ENCODE measurements around the gene CEP192. TPM values are rescaled to one million over a fixed set of nuclear protein-coding genes. Genes with fewer than 3 reads are reported as not detected.

Gene CEP192
- polyA plus RNA-seq, 3 donors = 3.0 to 29.6 (median 3.7) TPM

GRCh38 chr18:12993439-12993838, 2.3 kb downstream of the CEP192 start:
- 90% methylated on average over 1 of the region's 2 CpGs for WGBS (ENCODE audit: insufficient coverage)
- Histone ChIP-seq H2AFZ (ENCODE audit: insufficient read depth, low read depth, low read length, poor library complexity, severe bottlenecking) (no peak overlapping the region), H3K4me1 (ENCODE audit: control insufficient read depth in 1 of 2, insufficient read depth in 2 of 2, low read length in 2 of 2) (peaks cover 21 to 29% of the 10 kb centered on the region in 2 donors), H3K9me3 (replicated peaks in 1 of 2; ENCODE audit: control insufficient read depth in 1 of 2, insufficient read depth in 1 of 2, low read length in 2 of 2) (no peaks in the 10 kb centered on the region), H3K36me3 (replicated peaks in 1 of 2; ENCODE audit: control insufficient read depth in 1 of 2, insufficient read depth in 2 of 2, low read length in 2 of 2) (peaks cover 2 to 8% of the 10 kb centered on the region in 2 donors), H3K27me3 (ENCODE audit: control insufficient read depth in 2 of 2, insufficient read depth in 2 of 2, low read length in 2 of 2) (no peaks in the 10 kb centered on the region), H3K9ac (ENCODE audit: insufficient read depth, low read length, poor library complexity, severe bottlenecking) (no peak overlapping the region), H3K79me2 (ENCODE audit: insufficient read depth, low read length) (peaks cover 71% of the 10 kb centered on the region), H3K27ac (ENCODE audit: low read depth in 1 of 2, low read length in 2 of 2) (no peak overlapping the region), H4K20me1 (ENCODE audit: insufficient read depth, low read length) (peaks cover 57% of the 10 kb centered on the region), H3K4me2 (replicated peaks; ENCODE audit: extremely low read depth, low read length, poor library complexity, severe bottlenecking) (no peak overlapping the region), H3K4me3 (replicated peaks in 1 of 3; ENCODE audit: low read depth in 2 of 3, low read length in 3 of 3) (no peak overlapping the region)
- intact Hi-C loops (cut with micrococcal nuclease) = loop anchor here (5.0 to 10.0 kb wide), 4 partner anchors 46 to 151 kb away; partner anchors contain the start of genes PTPN2 (in 1 of the 2) and SEH1L (in 1 of the 2)
- H3K27me3 Mint-ChIP-seq (ENCODE audit: low read depth in 3 of 3) = no peaks in the 10 kb centered on the region
- no peak for TF ChIP-seq CTCF (IDR thresholded peaks at IDR 0.05)
- no peak overlapping the region for H3K4me3 Mint-ChIP-seq
- no peak for DNase-seq
- no peak overlapping the region for H3K27ac Mint-ChIP-seq
- H3K4me1 Mint-ChIP-seq = peaks cover 26% of the 10 kb centered on the region
- H3K36me3 Mint-ChIP-seq = no peaks in the 10 kb centered on the region
- no peaks in the 10 kb centered on the region for H3K9me3 Mint-ChIP-seq

- H3K36me3 Mint-ChIP-seq = peaks cover 9% of the 10 kb centered on the region in 2 donors
- H3K27me3 Mint-ChIP-seq (ENCODE audit: low read depth in 3 of 3) = no peaks in the 10 kb centered on the region
- no peak for TF ChIP-seq CTCF (IDR thresholded peaks at IDR 0.05)
- no peaks in the 10 kb centered on the region for H3K9me3 Mint-ChIP-seq
- H3K4me3 ChIP-seq (replicated peaks in 1 of 3; ENCODE audit: low read depth in 2 of 3, low read length in 3 of 3) = no peak overlapping the region
- peaks cover 77% of the 10 kb centered on the region for H4K20me1 ChIP-seq (ENCODE audit: insufficient read depth, low read length)
- peaks cover 15% of the 10 kb centered on the region for H3K4me1 Mint-ChIP-seq
- H2AFZ ChIP-seq (ENCODE audit: insufficient read depth, low read depth, low read length, poor library complexity, severe bottlenecking) = no peak overlapping the region
- no peak overlapping the region for H3K9ac ChIP-seq (ENCODE audit: insufficient read depth, low read length, poor library complexity, severe bottlenecking)
- no peak overlapping the region for H3K4me3 Mint-ChIP-seq
- H3K9me3 ChIP-seq (replicated peaks in 1 of 2; ENCODE audit: control insufficient read depth in 1 of 2, insufficient read depth in 1 of 2, low read length in 2 of 2) = no peaks in the 10 kb centered on the region
- H3K27ac ChIP-seq (ENCODE audit: low read depth in 1 of 2, low read length in 2 of 2) = peak overlapping the region in 1 of 2 donors; percentile 4
- intact Hi-C loops (cut with micrococcal nuclease) = loop anchor here (10.0 kb wide), 2 partner anchors 111 to 149 kb away; partner anchors contain the start of gene PTPN2 (in 1 of the 2)
- H3K27ac Mint-ChIP-seq = no peak overlapping the region
- H3K27me3 ChIP-seq (ENCODE audit: control insufficient read depth in 2 of 2, insufficient read depth in 2 of 2, low read length in 2 of 2) = no peaks in the 10 kb centered on the region
- peaks cover 14 to 21% of the 10 kb centered on the region in 2 donors for H3K4me1 ChIP-seq (ENCODE audit: control insufficient read depth in 1 of 2, insufficient read depth in 2 of 2, low read length in 2 of 2)
- no peak overlapping the region for H3K4me2 ChIP-seq (replicated peaks; ENCODE audit: extremely low read depth, low read length, poor library complexity, severe bottlenecking)
- peaks cover 6 to 23% of the 10 kb centered on the region in 2 donors for H3K36me3 ChIP-seq (replicated peaks in 1 of 2; ENCODE audit: control insufficient read depth in 1 of 2, insufficient read depth in 2 of 2, low read length in 2 of 2)
- no CpG with 5 or more reads among the region's 2 CpGs for WGBS (ENCODE audit: insufficient coverage)
- DNase-seq = no peak
- peaks cover 91% of the 10 kb centered on the region for H3K79me2 ChIP-seq (ENCODE audit: insufficient read depth, low read length)
Measured at GRCh38 chr18:12995424-12995823, 4.3 kb downstream of the CEP192 start.
